ENCODE results near the gene ZBTB17.
"Not testable (repeated sequence)": the region's sequence is repeated elsewhere in the genome, so short reads cannot be mapped to it uniquely, and the experiment has no call there.

Gene ZBTB17

DNA sequence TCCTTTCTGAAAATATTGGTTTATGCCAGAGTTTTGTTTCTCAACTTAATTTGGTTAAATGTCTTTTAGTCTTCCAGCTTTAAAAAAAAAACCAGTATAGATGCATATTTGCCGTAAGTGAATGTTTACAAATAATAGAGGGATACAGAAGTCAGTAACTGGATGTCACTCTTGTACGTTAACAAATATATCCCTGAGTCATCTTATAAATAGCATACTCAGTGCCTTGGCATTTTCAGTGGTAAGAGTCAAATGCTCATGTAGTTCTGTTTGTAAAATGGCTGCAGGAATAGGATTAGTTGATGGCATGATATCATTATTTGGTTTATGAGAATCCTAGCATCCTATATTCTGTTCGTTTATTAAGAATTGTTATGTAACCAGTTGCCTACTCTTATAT, 73.0 kb downstream of the ZBTB17 start:
- H3K27ac ChIP-seq (replicated peaks), result no peak overlapping the region
- no peaks in the 10 kb centered on the region for H3K27me3 ChIP-seq (ENCODE audit: insufficient read depth, poor library complexity, severe bottlenecking)
- H3K4me3 ChIP-seq (replicated peaks; ENCODE audit: insufficient read depth, low read length), result no peak overlapping the region
- TF ChIP-seq, protein P1, sequence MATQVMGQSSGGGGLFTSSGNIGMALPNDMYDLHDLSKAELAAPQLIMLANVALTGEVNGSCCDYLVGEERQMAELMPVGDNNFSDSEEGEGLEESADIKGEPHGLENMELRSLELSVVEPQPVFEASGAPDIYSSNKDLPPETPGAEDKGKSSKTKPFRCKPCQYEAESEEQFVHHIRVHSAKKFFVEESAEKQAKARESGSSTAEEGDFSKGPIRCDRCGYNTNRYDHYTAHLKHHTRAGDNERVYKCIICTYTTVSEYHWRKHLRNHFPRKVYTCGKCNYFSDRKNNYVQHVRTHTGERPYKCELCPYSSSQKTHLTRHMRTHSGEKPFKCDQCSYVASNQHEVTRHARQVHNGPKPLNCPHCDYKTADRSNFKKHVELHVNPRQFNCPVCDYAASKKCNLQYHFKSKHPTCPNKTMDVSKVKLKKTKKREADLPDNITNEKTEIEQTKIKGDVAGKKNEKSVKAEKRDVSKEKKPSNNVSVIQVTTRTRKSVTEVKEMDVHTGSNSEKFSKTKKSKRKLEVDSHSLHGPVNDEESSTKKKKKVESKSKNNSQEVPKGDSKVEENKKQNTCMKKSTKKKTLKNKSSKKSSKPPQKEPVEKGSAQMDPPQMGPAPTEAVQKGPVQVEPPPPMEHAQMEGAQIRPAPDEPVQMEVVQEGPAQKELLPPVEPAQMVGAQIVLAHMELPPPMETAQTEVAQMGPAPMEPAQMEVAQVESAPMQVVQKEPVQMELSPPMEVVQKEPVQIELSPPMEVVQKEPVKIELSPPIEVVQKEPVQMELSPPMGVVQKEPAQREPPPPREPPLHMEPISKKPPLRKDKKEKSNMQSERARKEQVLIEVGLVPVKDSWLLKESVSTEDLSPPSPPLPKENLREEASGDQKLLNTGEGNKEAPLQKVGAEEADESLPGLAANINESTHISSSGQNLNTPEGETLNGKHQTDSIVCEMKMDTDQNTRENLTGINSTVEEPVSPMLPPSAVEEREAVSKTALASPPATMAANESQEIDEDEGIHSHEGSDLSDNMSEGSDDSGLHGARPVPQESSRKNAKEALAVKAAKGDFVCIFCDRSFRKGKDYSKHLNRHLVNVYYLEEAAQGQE (IDR thresholded peaks at IDR 0.05; ENCODE audit: insufficient replicate concordance, low read depth), result no peak
- TF ChIP-seq SPI1 (IDR thresholded peaks at IDR 0.05; ENCODE audit: borderline replicate concordance, low read depth) (no peak), POLR2AphosphoS5 (IDR thresholded peaks at IDR 0.05; ENCODE audit: low read depth) (no peak), GABPA (IDR thresholded peaks at IDR 0.05; ENCODE audit: low read depth) (no peak)
- TF ChIP-seq, protein P2, sequence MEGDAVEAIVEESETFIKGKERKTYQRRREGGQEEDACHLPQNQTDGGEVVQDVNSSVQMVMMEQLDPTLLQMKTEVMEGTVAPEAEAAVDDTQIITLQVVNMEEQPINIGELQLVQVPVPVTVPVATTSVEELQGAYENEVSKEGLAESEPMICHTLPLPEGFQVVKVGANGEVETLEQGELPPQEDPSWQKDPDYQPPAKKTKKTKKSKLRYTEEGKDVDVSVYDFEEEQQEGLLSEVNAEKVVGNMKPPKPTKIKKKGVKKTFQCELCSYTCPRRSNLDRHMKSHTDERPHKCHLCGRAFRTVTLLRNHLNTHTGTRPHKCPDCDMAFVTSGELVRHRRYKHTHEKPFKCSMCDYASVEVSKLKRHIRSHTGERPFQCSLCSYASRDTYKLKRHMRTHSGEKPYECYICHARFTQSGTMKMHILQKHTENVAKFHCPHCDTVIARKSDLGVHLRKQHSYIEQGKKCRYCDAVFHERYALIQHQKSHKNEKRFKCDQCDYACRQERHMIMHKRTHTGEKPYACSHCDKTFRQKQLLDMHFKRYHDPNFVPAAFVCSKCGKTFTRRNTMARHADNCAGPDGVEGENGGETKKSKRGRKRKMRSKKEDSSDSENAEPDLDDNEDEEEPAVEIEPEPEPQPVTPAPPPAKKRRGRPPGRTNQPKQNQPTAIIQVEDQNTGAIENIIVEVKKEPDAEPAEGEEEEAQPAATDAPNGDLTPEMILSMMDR (IDR thresholded peaks at IDR 0.05; ENCODE audit: insufficient read depth, low read length), result no peak
- no peak for DNase-seq (ENCODE audit: low read depth in 1 of 2, low spot score in 1 of 2)

- no peak overlapping the region for H3K27ac ChIP-seq (replicated peaks)
- no peaks in the 10 kb centered on the region for H3K27me3 ChIP-seq (ENCODE audit: insufficient read depth, poor library complexity, severe bottlenecking)
- H3K4me3 ChIP-seq (replicated peaks; ENCODE audit: insufficient read depth, low read length), result no peak overlapping the region
- DNase-seq (ENCODE audit: low read depth in 1 of 2, low spot score in 1 of 2), result no peak
- TF ChIP-seq, protein P1 (IDR thresholded peaks at IDR 0.05; ENCODE audit: insufficient replicate concordance, low read depth), result no peak
- TF ChIP-seq POLR2AphosphoS5 (IDR thresholded peaks at IDR 0.05; ENCODE audit: low read depth), result no peak
- TF ChIP-seq GABPA (IDR thresholded peaks at IDR 0.05; ENCODE audit: low read depth), result no peak
- no peak for TF ChIP-seq SPI1 (IDR thresholded peaks at IDR 0.05; ENCODE audit: borderline replicate concordance, low read depth)
- TF ChIP-seq, protein P2 (IDR thresholded peaks at IDR 0.05; ENCODE audit: insufficient read depth, low read length), result no peak
Observed at GRCh38 chr1:15900662-15901279, 75.1 kb downstream of the ZBTB17 start.

GRCh38 chr1:15899266-15899665, 76.6 kb downstream of the ZBTB17 start:
- Histone ChIP-seq H3K27ac (replicated peaks) (no peak overlapping the region), H3K27me3 (ENCODE audit: insufficient read depth, poor library complexity, severe bottlenecking) (no peaks in the 10 kb centered on the region), H3K4me3 (replicated peaks; ENCODE audit: insufficient read depth, low read length) (no peak overlapping the region)
- TF ChIP-seq GABPA (IDR thresholded peaks at IDR 0.05; ENCODE audit: low read depth) (no peak), SPI1 (IDR thresholded peaks at IDR 0.05; ENCODE audit: borderline replicate concordance, low read depth) (no peak), POLR2AphosphoS5 (IDR thresholded peaks at IDR 0.05; ENCODE audit: low read depth) (no peak)
- DNase-seq (ENCODE audit: low read depth in 1 of 2, low spot score in 1 of 2), result no peak

- H3K27ac ChIP-seq (replicated peaks), result not testable (repeated sequence)
Observed at GRCh38 chr1:15896841-15897610, 78.9 kb downstream of the ZBTB17 start.

More at GRCh38 chr1:15896841-15897610, 78.9 kb downstream of the ZBTB17 start:
- not testable (repeated sequence) for DNase-seq (ENCODE audit: low read depth in 1 of 2, low spot score in 1 of 2); H3K27me3 ChIP-seq (ENCODE audit: insufficient read depth, poor library complexity, severe bottlenecking); H3K4me3 ChIP-seq (replicated peaks; ENCODE audit: insufficient read depth, low read length)
